Subcutaneous abdominal adipose tissue (tissue), 5 donors: ENCODE results near the gene TTN.

Experiments
- H3K27ac ChIP-seq: one replicate; pipeline ENCODE4 v1.7.0; 2013; ENCODE audit warnings: low read depth, mild to moderate bottlenecking, inconsistent platforms, low read length, moderate library complexity
- H3K27me3 ChIP-seq, 5 donors: one replicate each; pipeline ENCODE4 v1.7.0; 2013; ENCODE audit warnings: low read length in 5 of 5, inconsistent platforms in 1 of 5; ENCODE audit not compliant: control insufficient read depth in 5 of 5, insufficient read depth in 4 of 5
- H3K36me3 ChIP-seq, 5 donors: one replicate each; pipeline ENCODE4 v1.7.0; 2013; ENCODE audit warnings: low read length in 5 of 5; ENCODE audit not compliant: control insufficient read depth in 5 of 5, insufficient read depth in 5 of 5
- H3K4me1 ChIP-seq, 5 donors: one replicate each; pipeline ENCODE4 v1.7.0; 2013; ENCODE audit warnings: low read length in 5 of 5, mild to moderate bottlenecking in 3 of 5, moderate library complexity in 1 of 5; ENCODE audit not compliant: control insufficient read depth in 5 of 5, insufficient read depth in 5 of 5
- H3K4me3 ChIP-seq, 5 donors: one replicate each; pipeline ENCODE4 v1.7.0; 2013; ENCODE audit warnings: low read length in 5 of 5, low read depth in 1 of 5
- H3K9ac ChIP-seq, 5 donors: one replicate each; pipeline ENCODE4 v1.7.0; 2013; ENCODE audit warnings: low read length in 5 of 5, mild to moderate bottlenecking in 4 of 5, moderate library complexity in 3 of 5
- H3K9me3 ChIP-seq, 5 donors: one replicate each; pipeline ENCODE4 v1.7.0; 2013; ENCODE audit warnings: low read length in 5 of 5; ENCODE audit not compliant: control insufficient read depth in 5 of 5
- donor health status: healthy.
- donor health status: healthy.
- donor health status: healthy.
- donor health status: healthy.
- donor health status: healthy.

Gene TTN

DNA sequence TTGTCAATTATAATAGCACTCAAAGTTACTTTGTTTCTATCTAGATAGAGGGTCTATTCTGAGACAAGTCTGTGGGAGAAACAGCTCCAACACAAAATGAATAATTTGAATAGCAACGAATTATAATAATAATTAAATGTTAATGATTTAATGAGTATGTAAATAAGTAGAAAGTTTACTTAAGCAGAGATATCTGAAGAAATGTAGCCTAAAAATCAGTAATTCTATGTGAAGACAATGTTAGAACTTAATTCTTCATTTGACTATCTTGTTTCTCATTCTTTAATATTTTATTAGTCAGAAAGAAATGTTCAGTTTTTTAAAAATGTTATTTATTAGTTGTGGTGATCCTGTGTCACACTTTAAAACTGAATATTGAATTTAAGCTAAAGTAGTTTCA, 165.7 kb downstream of the TTN start:
- Histone ChIP-seq H3K27me3 (no peaks in the 10 kb centered on the region), H3K36me3 (peaks cover 0 to 3% (median 0%) of the 10 kb centered on the region in 5 donors), H3K4me3 (no peak overlapping the region), H3K9me3 (no peaks in the 10 kb centered on the region), H3K4me1 (no peaks in the 10 kb centered on the region), H3K9ac (no peak overlapping the region), H3K27ac (no peak overlapping the region)

- H3K27me3 ChIP-seq = no peaks in the 10 kb centered on the region
Observed at GRCh38 chr2:178635897-178636296, 171.3 kb downstream of the TTN start.

DNA sequence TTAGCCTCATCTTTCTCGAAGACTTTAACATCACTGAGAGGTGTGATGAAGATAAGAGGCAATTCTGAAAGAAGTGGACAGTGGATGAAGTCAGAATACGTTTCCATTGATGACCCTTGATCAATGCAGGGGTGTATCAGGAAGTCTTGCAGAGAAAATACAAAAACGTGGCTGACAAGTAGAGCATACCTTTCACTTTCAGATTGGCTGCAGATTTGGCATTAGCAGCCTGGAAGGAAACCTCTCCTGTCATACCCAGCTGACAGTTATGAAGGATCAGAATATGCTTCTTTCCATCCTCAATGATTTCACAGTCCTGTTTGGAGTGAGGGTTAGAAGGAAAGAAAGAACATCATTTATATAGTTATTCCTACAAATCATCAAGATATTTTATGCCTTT, 174.5 kb downstream of the TTN start:
- Histone ChIP-seq H3K9ac (no peak overlapping the region), H3K4me1 (no peaks in the 10 kb centered on the region), H3K9me3 (no peaks in the 10 kb centered on the region), H3K4me3 (no peak overlapping the region), H3K36me3 (peaks cover 0 to 8% (median 3%) of the 10 kb centered on the region in 5 donors), H3K27me3 (peaks cover 0 to 4% (median 0%) of the 10 kb centered on the region in 5 donors), H3K27ac (no peak overlapping the region)

More at GRCh38 chr2:178635897-178636296, 171.3 kb downstream of the TTN start:
- peaks cover 0 to 10% (median 3%) of the 10 kb centered on the region in 5 donors for H3K36me3 ChIP-seq
- H3K9ac ChIP-seq = no peak overlapping the region
- no peaks in the 10 kb centered on the region for H3K4me1 ChIP-seq
- H3K4me3 ChIP-seq = no peak overlapping the region
- H3K27ac ChIP-seq = no peak overlapping the region
- H3K9me3 ChIP-seq = no peaks in the 10 kb centered on the region

DNA sequence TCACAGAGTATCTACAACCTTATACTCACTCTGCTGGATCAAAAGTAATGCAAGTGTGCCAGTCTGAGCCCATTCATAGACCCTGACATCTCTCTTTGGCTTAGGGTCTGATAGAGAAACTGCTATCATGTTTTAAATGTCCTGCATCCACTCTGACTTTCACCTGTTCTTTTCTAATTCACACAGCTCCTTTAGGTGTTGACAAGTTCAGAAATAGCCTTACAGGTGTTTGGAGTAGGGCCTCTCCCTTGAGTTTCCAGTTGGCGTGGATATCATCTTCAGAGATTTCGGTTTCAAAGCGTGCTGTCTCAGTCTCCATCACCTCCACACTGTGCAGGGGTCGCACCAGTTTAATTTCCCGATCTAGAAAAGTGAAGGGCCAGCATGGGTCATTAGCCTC, 176.6 kb downstream of the TTN start:
- Histone ChIP-seq H3K9ac (no peak overlapping the region), H3K27ac (no peak overlapping the region), H3K9me3 (no peaks in the 10 kb centered on the region), H3K36me3 (peaks cover 0 to 8% (median 0%) of the 10 kb centered on the region in 5 donors), H3K4me3 (no peak overlapping the region), H3K4me1 (no peaks in the 10 kb centered on the region), H3K27me3 (peaks cover 0 to 4% (median 0%) of the 10 kb centered on the region in 5 donors)

DNA sequence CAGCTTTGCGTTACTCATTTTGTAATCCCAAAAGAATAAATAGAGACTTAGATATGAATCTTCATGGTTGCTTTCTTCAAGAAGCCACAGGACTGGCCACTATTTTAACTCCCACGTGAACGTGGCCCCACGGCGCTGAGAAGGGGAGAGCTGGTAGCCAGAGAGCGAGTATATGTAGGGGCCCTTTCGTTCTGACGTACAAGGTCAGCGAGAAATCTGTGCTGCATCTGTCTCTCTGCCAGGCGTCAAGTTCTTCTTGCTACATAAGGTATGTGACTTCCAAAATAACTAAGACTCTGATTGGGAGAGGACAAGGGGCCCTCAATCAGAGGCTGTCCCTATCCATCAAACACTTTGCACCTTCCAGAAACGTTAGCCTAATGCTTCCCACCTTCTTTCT, 177.8 kb downstream of the TTN start:
- no peaks in the 10 kb centered on the region for H3K9me3 ChIP-seq
- no peaks in the 10 kb centered on the region for H3K4me1 ChIP-seq
- peaks cover 0 to 8% (median 0%) of the 10 kb centered on the region in 5 donors for H3K36me3 ChIP-seq
- H3K27me3 ChIP-seq = peaks cover 0 to 4% (median 0%) of the 10 kb centered on the region in 5 donors
- H3K27ac ChIP-seq = no peak overlapping the region
- no peak overlapping the region for H3K4me3 ChIP-seq
- H3K9ac ChIP-seq = no peak overlapping the region

DNA sequence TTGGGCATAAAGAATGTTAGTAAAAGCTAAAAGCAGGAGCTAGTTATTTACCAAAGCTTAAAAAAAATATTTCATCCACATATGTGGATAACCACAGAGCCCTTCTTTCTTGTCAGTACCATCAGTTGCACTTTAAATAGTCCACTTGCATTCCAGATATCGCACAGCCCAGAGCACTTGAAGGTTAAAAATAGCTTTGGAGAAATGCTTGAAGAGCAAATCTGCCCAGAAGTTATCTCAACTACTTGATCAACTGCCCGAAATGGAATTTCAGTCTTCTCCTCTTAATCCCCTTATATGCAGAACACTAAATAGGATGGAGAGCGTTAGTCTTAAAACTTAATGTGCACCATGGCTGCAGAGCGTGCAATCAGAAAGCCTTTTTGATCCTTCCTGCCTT, 178.6 kb downstream of the TTN start:
- no peak overlapping the region for H3K4me3 ChIP-seq
- H3K4me1 ChIP-seq = no peaks in the 10 kb centered on the region
- no peak overlapping the region for H3K27ac ChIP-seq

DNA sequence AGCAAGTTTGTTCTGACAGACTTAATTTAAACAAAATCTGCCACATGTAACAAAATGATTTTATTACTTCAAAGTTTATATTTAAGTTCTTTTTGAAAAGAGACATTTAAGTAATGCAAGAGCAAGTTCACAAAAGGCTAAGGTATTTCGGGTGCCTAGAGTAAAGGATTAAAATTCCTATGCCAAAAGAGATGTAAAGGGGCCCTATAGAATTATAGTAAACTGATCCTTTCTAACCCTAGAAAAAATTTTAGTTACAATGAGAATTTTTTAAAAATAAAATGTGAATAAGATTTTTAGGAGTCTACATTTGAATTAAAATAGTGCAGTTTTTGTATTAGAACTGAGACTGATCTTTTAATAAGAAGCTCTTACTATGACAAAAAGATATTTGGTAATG, 179.8 kb downstream of the TTN start:
- Histone ChIP-seq H3K4me3 (no peak overlapping the region), H3K27ac (no peak overlapping the region), H3K27me3 (peaks cover 0 to 4% (median 0%) of the 10 kb centered on the region in 5 donors), H3K4me1 (no peaks in the 10 kb centered on the region), H3K9ac (no peak overlapping the region), H3K36me3 (peaks cover 0 to 4% (median 0%) of the 10 kb centered on the region in 5 donors), H3K9me3 (no peaks in the 10 kb centered on the region)

More for the DNA sequence above, 178.6 kb downstream of the TTN start:
- Histone ChIP-seq H3K9me3 (no peaks in the 10 kb centered on the region), H3K36me3 (peaks cover 0 to 8% (median 0%) of the 10 kb centered on the region in 5 donors), H3K9ac (no peak overlapping the region), H3K27me3 (peaks cover 0 to 4% (median 0%) of the 10 kb centered on the region in 5 donors)

DNA sequence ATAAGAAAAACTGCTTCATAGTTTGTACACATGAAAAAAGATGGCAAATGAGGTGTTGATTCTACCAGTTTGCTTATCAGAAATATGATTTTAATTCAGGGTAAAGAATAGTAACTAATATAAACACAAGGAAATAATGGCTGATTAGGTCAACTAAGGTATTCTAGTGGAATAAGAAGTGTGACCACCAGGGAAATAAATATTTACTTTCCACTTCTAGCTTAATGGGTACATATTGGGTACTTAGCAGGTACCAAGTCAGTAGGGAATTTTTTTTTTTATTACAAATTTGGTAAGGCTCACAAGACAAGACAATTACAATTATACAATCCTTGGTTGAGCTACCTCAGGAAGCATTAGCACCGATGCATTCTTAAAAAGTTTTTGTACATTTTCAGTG, 191.3 kb downstream of the TTN start:
- Histone ChIP-seq H3K27ac (no peak overlapping the region), H3K4me1 (no peaks in the 10 kb centered on the region), H3K9me3 (no peaks in the 10 kb centered on the region), H3K36me3 (peaks cover 10 to 42% (median 18%) of the 10 kb centered on the region in 5 donors), H3K9ac (no peak overlapping the region), H3K4me3 (no peak overlapping the region), H3K27me3 (no peaks in the 10 kb centered on the region)

- Histone ChIP-seq H3K27me3 (no peaks in the 10 kb centered on the region), H3K4me1 (no peaks in the 10 kb centered on the region), H3K36me3 (peaks cover 26 to 72% (median 38%) of the 10 kb centered on the region in 5 donors), H3K9ac (no peak overlapping the region), H3K27ac (no peak overlapping the region), H3K4me3 (no peak overlapping the region), H3K9me3 (no peaks in the 10 kb centered on the region)
Observed at GRCh38 chr2:178602901-178603300, 204.3 kb downstream of the TTN start.

- Histone ChIP-seq H3K36me3 (peaks cover 8 to 47% (median 26%) of the 10 kb centered on the region in 5 donors), H3K27ac (no peak overlapping the region)
Observed at GRCh38 chr2:178592655-178593054, 214.6 kb downstream of the TTN start.

DNA sequence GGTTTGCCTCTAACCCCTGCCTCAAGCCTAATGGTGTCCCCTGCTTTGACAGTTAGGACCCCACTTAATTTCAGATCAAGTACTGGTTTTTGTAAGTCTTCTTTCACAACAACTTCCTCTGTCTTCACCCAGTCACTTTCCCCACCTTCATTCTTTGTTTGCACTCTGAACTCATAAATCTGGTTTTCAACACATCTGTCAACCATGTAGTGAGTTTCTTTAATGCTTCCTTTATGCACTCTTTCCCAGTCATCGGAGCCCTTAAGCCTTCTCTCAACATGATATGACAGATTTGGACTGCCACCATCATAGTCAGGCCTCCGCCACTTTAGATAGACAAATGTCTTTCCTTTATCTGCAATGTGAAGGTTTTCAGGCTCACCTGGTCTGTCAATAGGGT, 217.9 kb downstream of the TTN start:
- H3K36me3 ChIP-seq = peaks cover 7 to 42% (median 30%) of the 10 kb centered on the region in 5 donors
- H3K27ac ChIP-seq = no peak overlapping the region
- no peaks in the 10 kb centered on the region for H3K4me1 ChIP-seq
- H3K9me3 ChIP-seq = no peaks in the 10 kb centered on the region
- no peak overlapping the region for H3K9ac ChIP-seq
- no peak overlapping the region for H3K4me3 ChIP-seq
- H3K27me3 ChIP-seq = no peaks in the 10 kb centered on the region

More at GRCh38 chr2:178592655-178593054, 214.6 kb downstream of the TTN start:
- H3K27me3 ChIP-seq = no peaks in the 10 kb centered on the region
- H3K9ac ChIP-seq = no peak overlapping the region
- no peak overlapping the region for H3K4me3 ChIP-seq
- no peaks in the 10 kb centered on the region for H3K9me3 ChIP-seq
- no peaks in the 10 kb centered on the region for H3K4me1 ChIP-seq
